ENCODE results near the gene BRD2.

BRD2 gene

DNA sequence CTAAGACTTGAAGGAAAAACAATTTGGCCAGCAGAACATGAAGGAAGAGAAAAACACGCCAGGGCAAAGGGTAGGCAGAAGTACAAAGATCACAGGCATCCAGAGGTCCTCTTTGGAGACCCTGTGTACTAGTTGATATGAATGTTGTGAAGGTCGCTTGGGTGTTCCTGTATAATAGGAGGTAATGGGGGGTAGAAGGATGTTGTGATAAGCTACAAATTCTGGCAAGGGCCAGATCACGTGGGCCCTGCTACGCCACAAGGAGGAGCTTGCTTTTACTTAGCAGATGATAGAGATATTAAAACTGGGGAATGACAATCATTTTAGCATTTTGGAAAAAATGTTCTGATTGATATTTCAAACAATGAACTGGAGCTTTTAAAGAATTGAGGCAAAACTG lies 14.6 kb upstream of the BRD2 start:
- TF ChIP-seq, protein P1, sequence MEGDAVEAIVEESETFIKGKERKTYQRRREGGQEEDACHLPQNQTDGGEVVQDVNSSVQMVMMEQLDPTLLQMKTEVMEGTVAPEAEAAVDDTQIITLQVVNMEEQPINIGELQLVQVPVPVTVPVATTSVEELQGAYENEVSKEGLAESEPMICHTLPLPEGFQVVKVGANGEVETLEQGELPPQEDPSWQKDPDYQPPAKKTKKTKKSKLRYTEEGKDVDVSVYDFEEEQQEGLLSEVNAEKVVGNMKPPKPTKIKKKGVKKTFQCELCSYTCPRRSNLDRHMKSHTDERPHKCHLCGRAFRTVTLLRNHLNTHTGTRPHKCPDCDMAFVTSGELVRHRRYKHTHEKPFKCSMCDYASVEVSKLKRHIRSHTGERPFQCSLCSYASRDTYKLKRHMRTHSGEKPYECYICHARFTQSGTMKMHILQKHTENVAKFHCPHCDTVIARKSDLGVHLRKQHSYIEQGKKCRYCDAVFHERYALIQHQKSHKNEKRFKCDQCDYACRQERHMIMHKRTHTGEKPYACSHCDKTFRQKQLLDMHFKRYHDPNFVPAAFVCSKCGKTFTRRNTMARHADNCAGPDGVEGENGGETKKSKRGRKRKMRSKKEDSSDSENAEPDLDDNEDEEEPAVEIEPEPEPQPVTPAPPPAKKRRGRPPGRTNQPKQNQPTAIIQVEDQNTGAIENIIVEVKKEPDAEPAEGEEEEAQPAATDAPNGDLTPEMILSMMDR (IDR thresholded peaks at IDR 0.05): no peak

GRCh38 chr6:32954267-32954666 lies 14.1 kb upstream of the BRD2 start:
- TF ChIP-seq, protein P1 (IDR thresholded peaks at IDR 0.05): no peak

- TF ChIP-seq, protein P1 (IDR thresholded peaks at IDR 0.05): peak; percentile 34; the same call in 1 of the 2 replicates
These were observed 13.2 kb upstream of the BRD2 start for GRCh38 chr6:32954986-32955802.

DNA sequence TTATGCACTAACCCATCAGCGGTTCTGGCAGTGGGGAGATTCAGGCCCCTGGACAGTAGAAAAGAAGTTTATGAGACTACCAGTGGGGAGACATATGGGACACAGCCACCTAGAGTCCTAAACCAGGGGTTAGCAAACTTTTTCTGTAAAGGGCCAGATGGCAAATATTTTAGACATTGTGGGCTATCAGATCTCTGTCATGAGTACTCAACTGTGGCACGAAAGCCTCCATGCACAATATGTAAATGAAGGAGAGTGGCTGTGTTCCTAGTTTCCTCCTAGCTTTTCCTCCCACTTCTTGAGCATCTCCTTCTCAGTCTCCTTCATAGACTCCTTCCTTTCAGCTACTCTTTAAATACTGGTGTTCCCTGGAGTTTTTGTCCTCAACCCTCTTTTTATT lies 12.2 kb upstream of the BRD2 start:
- TF ChIP-seq, protein P1 (IDR thresholded peaks at IDR 0.05): no peak

DNA sequence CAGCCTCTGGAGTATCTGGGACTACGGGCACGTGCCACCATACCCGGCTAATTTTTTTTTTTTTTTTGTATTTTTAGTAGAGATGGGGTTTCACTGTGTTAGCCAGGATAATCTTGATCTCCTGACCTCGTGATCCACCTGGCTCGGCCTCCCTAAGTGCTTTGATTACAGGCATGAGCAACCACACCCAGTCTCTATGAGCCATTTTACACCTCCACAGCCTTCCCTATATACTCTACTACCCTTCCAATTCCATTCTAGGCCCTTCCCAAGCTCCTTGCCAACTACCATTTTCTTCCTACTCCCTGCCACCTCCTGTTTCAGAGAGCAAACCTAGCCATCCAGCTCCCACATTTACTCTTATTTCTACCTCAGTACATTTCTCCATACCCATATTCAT lies 7.8 kb upstream of the BRD2 start:
- TF ChIP-seq, protein P1 (IDR thresholded peaks at IDR 0.05): no peak

GRCh38 chr6:32962213-32962826 lies 6.1 kb upstream of the BRD2 start:
- TF ChIP-seq, protein P1 (IDR thresholded peaks at IDR 0.05): no peak

GRCh38 chr6:32963866-32964265 lies 4.5 kb upstream of the BRD2 start:
- TF ChIP-seq, protein P1 (IDR thresholded peaks at IDR 0.05): no peak

Data from LNCAP (cell line).